COLO829 (cell line): ENCODE data around the gene WNT5B.
A peak's percentile ranks its signal among the peaks of the same experiment; 100 is the strongest.

ENCODE experiments used
- DNase-seq: peaks from one replicate; pipeline ENCODE4 v3.0.0; 2012; ENCODE audit warnings: low spot score

The WNT5B gene

DNA sequence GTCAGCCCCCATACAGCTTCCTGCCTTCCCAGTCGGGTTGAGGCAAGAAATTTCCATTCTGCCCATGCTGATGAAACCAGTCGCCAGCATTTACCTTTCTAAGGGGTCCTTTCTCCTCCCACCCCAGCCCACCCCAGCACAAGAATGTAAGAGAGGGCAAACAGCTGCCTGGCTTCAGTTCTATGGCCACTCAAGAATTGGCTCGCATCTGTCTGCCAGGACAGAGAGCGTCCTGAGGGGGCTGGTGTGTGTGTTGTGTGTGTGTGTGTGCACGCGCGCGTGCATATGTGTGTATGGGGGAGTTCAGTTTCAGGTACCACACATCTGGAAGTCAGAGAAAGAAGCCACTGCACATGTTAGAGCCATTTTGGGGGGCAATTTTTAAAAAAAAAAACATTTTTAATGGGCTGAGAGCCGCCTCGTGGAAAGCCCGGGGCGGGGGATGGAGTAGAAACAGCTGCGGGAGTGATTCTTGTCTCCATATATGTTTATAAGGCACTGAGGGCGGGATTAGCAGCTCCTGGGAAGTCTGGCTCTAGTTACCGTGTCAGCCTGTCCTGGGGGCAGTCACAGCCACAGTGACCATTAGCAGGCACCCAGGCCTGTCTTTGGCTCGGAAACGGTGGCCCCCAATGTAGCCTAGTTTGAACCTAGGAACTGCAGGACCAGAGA is at the start of gene WNT5B:
WNT5B (plus strand) TSS at position 566 of the 672 bp plus-strand sequence. CDS start 2,124 bp downstream, outside the sequence.
- DNase-seq, result no peak

DNA sequence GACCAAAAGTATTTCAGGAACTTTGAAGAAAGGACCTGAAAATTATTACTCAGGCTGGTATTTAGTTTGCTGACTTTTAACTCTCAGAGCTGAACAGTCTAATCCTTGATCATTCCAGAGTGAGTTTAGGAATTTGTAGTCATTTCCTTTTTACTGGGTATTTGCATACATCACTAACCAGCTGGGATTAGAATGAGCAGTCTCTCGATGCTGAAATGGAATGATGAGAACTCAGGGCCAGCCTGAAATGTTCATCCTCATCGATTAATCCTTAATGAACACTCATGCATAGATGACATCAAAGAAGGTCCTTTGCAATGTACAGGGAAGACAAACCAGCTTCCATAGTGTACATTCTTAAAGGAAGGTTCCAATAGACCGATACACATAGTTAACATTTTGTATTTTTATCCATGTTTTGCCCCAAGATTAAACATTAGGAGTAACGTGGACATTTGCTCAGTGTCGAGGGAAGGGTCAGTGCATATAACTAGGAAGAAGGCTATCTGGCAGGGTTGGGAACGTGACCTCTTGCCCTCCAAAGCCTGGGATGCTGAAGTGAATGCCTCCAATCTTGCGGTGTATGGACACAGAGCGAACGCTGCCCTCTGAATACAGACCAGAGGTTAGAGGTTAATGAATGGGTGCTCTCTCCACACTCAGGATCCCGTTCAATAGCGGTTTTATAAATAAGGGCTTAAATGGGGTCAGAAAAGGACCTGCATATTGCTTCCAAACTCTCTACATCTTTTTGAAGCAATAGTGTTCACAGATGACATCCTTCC is 49.2 kb upstream of the WNT5B start:
- DNase-seq, result no peak

DNA sequence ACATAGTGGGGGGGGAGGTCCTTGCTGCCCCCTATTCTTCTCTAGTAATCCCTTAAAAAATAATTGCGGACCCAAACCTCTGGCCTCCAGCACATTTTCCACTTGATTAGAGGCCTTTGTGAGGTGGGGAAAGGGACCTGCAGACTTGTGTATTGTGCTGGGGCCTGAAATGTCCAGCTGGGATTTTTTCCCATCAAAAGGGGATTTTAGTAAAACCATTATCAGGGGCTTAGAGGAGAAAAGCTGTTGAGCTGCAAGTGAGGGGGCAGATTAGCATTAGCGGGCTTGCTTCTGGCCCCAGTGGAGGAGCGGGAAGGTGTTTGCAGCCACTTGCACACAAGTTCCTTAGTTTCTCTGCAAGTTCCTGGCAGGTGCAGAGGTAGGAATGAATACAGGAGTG is 48.5 kb upstream of the WNT5B start:
- DNase-seq, result no peak

DNA sequence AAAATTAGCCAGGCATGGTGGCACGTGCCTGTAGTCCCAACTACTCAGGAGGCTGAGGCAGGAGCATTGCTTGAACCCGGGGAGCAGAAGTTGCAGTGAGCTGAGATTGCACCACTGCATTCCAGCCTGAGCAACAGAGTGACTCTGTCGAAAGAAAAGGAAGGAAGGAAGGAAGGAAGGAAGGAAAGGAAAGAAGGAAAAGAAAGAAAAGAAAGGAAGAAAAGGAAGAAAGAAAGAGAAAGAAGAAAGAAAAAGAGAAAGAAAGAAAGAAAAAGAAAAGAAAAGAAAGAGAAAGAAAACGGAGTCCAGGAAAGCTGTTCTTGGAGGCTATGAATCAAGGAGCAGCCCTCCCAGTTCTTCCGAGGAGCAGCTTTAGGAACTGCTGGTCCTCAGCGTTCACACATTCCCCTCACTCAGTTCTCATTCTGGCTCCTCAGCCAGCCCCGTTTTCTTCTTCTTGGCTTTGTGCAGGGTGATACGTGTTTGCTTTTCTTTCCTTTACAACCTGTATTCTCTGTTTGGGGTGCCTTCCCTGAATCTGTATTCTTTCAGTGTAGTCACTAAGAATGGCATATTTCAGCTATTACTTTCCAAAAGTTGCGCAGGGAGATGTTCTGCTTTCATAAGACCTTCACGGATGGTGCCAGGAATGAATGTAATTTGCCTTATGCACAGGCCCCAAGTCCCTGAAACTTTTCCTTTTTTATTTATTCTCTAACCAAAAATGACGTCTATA is 46.9 kb upstream of the WNT5B start:
- no peak for DNase-seq

DNA sequence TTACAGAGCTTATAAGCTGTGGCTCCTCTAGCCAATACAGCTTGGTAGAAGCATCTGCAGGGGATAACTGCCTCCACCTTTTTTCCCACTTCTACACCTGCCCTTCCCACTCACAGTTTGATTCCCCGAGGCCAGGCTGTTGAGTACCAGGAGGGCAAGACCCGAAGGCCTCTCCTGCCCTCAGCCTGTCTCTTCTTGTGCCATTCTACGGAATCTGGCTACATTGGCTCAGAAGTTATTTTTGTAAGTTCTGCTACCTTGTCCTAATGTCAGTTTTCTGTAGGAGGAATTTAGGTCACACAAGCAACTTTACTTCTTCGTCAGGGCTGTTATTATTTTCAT is 46.4 kb upstream of the WNT5B start:
- no peak for DNase-seq

DNA sequence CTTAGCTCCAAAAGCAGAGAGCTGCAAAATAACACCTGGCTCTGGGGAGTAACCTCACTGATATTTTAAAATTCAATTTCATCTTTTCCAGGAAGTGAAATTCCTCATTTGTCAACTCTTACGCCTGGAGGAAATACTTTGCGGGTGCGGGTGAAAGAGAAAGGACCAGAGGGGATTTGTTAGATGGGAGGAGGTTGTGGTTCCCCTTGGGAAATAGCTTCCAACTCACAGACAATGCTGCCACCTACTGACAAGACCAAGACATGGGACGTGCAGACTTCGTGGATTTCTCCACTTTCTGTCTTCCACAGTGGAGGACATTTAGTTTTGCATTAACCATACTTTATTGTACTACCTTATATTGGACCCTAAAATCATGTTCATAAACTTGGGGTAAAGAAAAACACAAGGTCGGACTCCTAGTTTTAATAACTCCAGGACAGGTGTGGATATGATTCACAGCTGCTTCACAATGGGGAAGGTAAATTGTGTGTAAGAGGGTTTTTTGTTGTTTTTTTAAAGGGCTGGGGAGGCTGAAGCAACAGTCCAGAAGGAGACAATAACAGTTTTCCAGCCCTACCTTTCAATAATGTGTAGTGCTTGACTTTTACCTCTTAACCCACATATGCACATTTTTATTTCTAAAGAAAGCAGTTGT is 45.5 kb upstream of the WNT5B start:
- DNase-seq, result peak; percentile 76

DNA sequence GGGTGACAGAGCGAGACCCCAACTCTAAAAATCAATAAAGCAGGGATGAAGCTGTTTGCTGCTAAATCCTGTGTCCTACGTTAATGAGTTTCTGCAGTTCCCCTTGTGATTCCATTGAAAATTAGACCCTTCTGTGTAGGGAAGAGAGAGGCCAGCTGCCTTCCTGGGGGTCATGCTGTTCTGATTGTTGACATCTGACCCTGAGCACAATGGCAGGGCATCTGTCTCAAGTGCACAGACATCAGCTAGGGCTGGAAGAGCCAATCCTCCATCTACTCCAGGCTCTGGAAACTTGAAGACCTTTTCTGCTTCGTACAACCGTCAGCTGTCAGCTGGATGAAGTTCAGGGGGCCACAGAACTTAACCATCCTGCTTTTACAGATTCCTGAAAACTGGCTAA is 44.7 kb upstream of the WNT5B start:
- no peak for DNase-seq

DNA sequence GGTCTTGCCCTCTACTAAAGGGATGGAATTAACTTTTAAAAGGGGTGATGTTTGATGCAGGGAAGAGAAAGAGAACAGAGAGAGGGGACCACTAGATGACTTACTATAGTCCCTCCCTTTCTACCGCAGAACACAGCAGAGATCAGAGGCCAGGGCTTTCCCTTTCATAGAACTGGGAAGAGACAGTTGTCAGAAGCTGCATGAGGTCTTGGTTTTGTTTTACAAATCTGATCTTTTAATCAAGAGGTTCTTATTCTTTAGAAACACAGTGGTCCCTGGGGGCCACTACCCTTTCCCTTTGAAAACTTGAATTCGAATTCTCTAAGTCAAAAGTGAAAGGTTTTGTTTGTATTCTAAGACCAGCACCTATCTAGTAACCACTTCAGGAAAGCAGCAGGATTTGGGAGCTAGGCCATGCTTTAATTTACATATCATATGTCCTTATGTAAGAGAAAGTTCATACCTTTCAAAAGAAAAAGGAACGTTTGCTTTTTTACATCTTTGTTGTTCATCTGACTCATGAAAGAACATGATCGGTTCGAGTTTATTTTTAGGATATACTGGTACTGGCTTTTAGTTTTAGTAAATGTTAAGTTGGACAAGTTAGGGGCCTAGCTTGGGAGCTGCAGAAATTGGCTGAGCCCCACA is 41.0 kb upstream of the WNT5B start:
- DNase-seq, result no peak

DNA sequence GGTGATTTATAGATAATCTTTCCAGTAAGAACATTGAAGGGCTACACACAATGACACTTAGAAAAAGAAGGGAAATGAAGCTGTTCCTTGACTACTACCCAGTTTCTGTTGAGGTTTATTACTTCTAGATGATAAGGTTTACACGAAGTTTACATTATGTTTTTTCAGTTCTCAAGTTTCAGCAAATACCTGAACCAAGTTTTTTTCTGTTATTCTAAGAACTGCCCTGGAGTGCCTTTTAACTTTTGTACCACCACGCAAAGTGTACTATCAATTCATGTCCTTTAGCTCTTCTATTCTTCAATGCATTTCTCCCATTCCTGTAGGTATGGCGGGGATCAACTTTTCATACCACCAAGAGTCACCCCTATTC is 40.5 kb upstream of the WNT5B start:
- no peak for DNase-seq

DNA sequence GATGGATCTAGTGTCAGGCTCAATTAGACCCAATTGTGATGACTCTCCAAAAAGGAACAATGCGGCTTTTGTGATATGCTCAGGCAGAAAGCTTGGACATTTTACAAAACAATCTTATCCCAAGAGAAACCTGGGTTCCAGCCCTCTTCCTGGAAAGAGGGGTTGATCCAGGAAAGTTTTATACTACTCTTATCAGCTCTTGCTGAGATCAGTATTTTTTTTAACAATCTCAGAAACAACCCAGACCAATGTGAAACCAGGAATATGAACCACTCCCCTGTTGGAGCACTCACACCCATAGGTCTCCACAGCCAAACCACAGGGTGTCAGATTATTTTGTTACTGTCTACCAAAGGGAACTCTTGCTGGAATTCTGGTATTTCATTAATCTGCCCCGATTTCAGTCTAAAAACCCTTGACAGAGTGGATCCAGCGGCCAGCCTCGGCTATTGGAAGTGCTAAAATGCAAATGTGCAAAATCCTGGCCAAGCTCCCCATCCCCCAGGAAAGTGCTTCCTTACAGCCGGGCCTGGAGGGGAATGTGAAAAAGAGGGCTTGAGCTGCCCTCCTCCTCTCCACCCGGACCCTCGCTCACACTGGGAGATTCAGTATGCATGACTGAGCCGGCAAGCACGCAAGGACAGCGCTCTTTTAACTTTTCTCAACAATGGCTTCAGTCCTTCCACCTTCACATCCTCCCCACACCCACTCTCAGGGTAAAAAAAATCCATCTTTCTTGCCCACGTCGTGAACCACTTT is 38.6 kb upstream of the WNT5B start:
- peak; percentile 45 for DNase-seq

DNA sequence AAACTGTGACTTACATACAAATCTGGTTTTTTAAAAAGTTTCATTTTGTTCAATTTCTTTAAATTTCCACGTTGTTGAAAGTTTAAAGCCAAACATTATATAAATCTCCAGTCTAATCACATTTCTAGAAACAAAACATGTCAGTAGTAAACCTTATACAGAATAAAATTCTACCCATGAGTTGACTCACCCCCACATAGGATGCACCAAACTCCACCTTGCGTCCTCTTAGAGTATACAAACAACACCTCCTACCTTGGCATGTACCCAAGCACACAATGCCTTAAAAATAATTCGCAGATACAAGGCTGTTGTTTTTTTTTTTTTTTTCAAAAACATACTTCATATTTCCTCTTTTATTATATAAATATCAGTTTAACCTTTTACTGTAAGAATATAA is 38.0 kb upstream of the WNT5B start:
- DNase-seq, result no peak

DNA sequence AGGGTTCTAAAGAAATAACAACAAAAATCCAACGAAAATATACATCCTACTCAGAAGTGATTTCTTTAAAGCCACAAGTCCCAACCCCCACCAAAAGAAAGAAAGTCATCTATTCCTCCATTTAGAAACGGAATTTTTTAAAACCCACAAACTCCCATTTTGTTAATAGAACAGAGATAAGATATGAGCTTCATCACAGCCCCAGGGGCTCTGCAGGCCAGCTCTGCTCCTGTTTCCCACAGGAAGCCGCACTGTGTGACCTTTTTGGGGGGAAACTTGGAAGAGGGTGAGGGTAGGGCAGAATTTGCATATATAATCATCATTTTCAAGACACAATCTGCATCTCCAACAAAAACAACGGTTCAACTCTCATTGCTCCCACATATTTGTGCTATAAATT is 37.5 kb upstream of the WNT5B start:
- no peak for DNase-seq

DNA sequence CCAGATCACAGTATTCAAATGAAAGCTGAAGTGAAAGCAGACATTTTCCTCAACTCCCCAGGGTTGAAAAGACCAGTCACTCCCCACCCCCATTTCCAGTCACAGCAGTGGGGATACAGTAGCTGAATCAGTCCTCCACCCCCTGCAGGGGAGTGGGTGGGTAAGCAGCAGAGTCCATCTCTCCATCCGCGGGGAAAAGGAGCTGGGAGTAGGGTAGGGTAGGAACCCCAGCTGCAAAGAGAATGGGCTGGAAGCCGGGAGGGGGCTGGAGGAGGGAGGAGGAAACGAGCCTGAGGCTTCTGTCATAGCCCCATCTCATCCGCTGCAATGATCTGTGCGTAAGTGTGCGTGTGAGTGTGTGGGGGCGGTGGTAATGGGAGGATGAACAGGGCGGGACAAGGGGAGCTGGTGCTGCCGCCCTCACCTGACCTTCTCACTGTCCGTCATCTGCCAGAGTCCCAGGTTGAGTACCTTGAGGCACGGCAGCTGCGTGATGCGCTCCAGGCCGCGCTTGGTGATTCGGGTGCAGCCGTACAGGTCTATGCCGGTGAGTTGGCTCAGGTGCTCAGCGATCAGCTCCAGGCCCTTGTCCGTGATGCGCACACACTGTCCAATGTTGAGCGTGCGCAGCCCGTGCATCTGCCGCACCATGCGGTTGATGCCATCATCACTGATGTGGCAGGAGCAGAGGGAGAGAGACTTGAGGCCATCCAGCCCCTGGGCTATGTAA is 36.4 kb upstream of the WNT5B start:
- DNase-seq, result no peak

DNA sequence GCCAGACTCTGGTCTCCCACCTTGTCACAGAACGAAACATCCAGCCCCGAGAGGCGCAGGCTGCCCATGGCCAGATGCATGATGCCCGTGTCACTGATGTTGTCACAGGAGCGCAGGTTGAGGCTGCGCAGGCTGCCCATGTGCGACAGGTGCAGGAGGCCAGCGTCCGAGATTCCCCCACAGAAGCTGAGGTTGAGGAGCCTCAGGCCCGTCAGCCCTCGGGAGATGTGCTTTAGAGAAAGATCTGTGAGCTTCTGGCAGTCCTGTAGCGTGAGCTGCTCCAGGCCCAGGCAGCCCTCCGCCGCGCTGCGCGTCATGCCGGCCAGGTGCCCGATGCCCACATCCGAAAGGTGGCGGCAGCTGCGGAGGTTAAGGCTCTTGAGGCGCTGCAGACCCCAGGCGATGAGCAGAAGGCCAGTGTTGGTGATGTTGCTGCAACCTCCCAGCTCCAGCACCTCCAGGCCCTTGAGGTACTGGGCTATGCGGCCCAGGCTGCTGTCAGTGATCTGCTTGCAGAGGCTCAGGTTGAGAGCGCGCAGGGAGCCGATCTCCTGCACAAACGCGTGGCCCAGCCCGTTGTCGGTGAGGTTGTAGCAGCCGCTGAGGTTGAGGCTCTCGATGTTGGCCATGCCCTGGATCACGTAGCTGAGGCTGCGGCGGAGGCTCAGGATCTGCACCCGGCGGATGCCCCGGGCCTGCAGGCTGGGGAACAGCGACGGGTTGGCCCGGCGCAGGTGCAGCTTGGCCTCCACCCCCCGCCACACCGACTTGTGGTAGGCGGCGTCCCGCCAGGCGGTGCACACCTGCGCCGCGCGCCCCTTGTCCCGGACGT is 35.6 kb upstream of the WNT5B start:
- DNase-seq, result no peak

DNA sequence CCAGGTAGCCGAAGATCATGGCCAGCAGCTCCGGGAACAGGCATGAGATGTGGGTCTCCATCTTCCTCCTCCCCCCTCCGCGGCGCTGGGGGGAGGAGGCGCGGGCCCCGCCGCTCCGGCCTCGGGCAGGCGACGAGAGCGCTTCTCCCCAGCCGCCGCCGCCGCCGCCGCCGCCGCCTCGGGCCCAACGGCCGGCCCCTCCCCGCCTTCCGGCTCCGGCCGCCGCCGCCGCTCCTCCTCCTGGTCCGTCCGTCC is 35.1 kb upstream of the WNT5B start:
- no peak for DNase-seq

DNA sequence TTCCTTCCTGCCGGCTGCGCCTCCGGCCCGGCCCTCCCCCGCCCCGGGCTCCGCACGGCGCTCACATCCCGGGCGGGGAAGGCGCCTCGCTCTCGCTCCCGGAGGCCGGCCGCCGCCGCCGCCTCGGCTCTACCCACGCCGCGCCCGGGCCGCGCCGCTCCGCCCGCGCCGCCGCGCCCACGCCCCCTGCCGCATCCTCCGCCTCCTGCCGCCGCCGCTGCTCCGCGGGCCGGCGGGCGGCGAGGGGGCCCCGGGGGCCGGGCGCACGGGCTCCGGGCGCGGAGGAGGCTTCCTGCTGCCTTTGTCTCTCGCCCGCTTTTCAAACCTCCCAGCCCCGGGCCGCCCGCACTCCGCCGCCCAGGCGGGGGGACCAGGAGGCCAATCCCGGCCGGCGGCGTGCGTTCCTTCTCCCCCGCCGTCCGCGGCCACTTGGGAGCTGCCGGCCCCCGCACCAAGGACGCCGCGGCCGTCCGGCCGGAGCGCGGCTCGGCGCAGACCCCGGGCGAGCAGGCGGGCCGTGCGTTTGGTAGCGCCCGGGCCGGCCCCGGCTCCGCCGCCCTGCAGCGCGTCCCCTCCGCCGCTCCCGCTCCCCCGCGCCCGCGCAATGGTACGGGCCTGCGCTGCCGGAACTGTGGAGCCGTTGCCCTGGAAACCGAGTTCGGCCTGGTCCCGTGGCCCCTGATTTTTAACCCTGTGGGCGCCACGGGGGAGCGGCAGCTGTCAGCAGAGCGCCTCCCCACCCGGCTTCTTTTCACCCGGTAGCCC is 34.6 kb upstream of the WNT5B start, which contains the start of gene FBXL14:
FBXL14 (minus strand) TSS at position 321 of the 765 bp plus-strand sequence. CDS start 515 bp downstream, outside the sequence.
- DNase-seq, result peak; percentile 70

DNA sequence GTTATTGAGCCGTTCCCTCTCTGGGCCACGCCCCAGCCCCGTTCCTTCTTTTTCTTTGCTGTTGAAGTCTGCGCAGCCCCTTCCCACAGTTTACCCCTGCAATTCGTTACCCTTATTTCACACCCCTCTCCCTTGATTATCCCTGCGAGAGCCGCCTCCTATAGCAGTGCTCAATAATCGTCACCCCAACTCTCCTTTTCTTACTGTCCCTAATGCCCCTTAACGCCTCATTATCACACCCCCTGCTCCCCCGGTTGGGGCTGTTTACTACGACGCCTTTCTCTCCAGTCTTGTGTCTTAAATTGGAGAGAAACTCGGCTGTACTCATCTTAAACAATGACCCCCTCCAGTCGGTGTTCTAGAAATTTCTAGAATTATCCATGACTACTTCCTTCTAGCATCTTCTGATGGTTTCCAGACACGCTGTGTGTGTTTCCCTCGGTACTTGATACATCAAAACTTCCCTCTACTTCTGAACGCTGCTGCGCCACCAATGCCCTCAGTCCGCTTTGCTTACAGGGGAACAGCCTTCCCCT is 33.9 kb upstream of the WNT5B start:
- no peak for DNase-seq

DNA sequence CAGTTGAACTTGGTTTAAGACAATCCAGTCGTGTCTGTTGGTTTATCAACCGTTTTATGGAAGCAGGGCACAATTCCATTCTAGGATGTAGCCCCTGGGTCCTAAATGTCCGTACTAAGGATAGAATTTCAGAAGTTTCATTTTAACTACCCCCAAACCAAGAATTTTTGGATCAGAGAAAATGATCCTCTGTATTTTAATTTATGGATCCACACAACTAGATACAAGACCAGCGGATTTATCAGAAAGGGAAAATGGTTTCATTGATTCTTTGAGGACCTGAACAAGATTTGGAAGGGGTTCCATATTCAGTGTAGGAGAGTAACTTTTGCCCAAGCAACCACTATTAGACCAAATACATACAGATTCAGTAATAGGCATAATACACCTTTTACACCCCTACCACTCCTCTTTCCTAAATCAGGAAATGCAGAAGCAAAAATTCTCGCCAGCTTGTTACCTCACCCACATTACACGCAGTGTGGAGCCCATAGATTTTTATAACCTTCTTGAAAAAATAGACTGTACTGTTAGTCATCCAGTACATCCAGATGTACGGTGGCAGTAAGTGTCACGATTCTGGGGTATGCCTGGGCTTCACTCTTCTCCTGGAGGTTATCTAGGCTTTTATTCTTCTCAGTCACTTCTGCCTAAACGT is 33.2 kb upstream of the WNT5B start:
- DNase-seq, result no peak
